Hematopoietic multipotent progenitor cell treated with erythropoietin and hydrocortisone succinate and interleukin-3 and kit ligand, for 4 days (in vitro differentiated cells): Measurements from ENCODE around the gene PSMG2.

ENCODE experiments used
- DNase-seq: peaks from one replicate; pipeline ENCODE4 v3.0.0-alpha.2; 2015

The PSMG2 gene

GRCh38 chr18:12766986-12767433, 64.2 kb downstream of the PSMG2 start:
- no peak for DNase-seq

GRCh38 chr18:12767580-12768155, 64.8 kb downstream of the PSMG2 start:
- DNase-seq, result no peak

DNA sequence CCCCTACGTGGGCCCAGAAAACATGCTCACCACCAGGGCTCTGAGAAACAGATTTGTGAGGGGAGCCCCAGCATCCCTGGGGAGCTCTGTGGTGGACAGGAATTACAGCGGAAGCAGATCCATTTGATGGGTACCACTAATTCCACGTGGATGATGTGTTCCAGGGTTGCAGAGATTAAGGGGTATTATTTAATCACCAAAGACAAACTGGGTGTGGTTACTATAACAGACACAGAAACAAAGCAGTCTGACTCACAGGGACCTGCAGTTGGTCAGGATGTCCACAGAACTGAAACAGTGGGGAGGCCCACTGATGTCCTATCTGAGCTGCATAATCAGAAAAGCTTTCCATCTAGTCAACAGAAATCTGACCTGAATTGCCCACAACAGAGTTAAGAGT, 65.8 kb downstream of the PSMG2 start:
- no peak for DNase-seq

DNA sequence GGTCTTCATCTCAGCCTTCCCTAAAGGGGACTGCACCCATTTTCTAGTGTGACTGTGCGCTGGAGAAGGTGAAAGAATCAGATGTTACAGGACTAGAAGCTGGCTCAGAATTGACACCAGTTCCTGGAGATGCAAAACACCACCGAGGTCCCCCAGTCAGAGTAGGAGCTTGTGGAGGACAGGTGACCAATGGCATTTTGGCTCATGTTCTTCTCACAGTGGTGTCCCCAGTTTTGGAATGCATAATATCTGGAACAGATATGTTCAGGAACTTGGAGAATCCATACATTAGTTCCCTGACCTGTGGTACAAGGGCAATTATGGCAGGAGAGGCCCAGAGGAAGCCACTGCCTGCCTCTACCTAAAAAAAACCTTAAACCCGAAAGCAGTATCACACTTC, 66.3 kb downstream of the PSMG2 start:
- DNase-seq, result no peak

- DNase-seq, result no peak
Measured at GRCh38 chr18:12769644-12770440, 67.0 kb downstream of the PSMG2 start.

DNA sequence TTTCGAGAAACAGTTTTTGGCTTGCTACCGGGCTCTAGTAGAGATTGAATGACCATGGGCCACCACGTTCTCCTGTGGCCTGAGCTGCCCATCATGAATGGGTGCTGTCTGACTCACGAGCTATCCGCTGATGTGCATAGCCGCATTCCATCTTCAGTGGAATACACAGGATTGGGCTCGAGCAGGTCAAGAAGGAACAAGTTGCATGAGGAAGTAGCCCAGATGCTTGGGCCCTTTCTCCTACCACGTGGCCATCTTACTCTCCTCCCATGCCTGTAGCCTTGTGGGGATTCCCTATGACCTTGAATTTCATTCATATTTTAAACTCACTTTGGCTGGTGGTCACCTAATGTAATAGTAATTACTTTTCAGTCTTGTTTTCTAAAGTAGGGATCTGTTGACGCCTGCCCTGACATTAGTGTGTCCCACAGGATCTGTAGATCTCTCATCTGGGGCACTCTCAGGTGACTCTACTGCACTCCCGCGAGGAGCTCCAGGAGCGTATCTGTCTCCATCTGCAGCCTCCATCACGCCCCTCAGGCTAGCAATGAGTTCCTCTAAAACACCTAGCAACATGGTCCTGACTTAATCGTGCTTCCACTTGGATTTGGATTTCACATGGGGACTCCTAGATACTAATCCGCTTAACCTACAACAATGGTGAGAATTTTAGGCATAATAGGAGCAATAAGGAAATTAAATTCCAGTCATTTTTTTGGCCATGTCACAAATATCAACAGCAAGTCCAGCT, 67.8 kb downstream of the PSMG2 start:
- DNase-seq, result no peak

- DNase-seq, result no peak
Measured at GRCh38 chr18:12772111-12772510, 69.3 kb downstream of the PSMG2 start.

DNA sequence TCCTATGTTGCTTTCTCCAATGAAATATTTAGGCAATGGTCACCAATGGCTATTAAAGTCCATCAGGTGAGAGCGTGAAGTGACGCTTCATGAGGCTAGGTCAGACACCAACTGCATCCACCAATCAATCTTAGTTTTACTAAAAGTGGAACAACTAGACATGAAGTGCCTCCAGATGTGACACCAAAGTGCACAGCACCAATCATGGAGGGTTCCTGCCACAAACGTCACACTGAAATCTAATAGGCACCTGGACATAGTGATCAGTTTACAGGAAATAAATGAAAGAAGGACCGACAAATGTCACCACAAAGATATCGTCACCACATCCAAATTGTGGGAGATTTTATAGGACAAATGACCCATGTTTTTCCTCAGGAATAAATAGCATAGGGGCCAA, 70.5 kb downstream of the PSMG2 start:
- no peak for DNase-seq

GRCh38 chr18:12774982-12775381, 72.1 kb downstream of the PSMG2 start:
- no peak for DNase-seq
